Heart left ventricle (tissue), 16 donors: ENCODE results near the gene SERP2. TPM values are rescaled to one million over a fixed set of nuclear protein-coding genes. Genes with fewer than 3 reads are reported as not detected.

Experiments
- ATAC-seq, 4 donors: fragments of 200-7000 bp; cut with Tn5 transposase; one replicate each; pipeline ENCODE4 v1.9.1; 2020 to 2022; ENCODE audit warnings: moderate library complexity in 4 of 4, mild to moderate bottlenecking in 3 of 4, moderate number of reproducible peaks in 1 of 4
- DNase-seq, 5 donors: peaks; one replicate each; pipeline ENCODE4 v3.0.0-alpha.2; 2020
- H3K27ac ChIP-seq, 12 donors: fragments of 200-600 bp; sonication (generic) in 4 of 12; one replicate each; pipeline versions ENCODE4 v1.5.0 to v1.8.0; 2016 to 2022; ENCODE audit warnings: mild to moderate bottlenecking in 2 of 12
- H3K27me3 ChIP-seq, 9 donors: fragments of 200-600 bp; sonication (generic) in 2 of 9; one replicate each; pipeline versions ENCODE4 v1.5.1 to v1.8.0; 2016 to 2022; ENCODE audit warnings: mild to moderate bottlenecking in 3 of 9
- H3K36me3 ChIP-seq, 9 donors: fragments of 200-600 bp; sonication (generic) in 2 of 9; one replicate each; pipeline versions ENCODE4 v1.5.0 to v1.8.0; 2018 to 2022; ENCODE audit warnings: mild to moderate bottlenecking in 2 of 9
- H3K4me1 ChIP-seq, 12 donors: fragments of 200-600 bp; sonication (generic) in 4 of 12; one replicate each; pipeline versions ENCODE4 v1.5.0 to v1.8.0; 2016 to 2022; ENCODE audit warnings: mild to moderate bottlenecking in 3 of 12
- H3K4me3 ChIP-seq, 12 donors: fragments of 200-600 bp; sonication (generic) in 4 of 12; one replicate each; pipeline versions ENCODE4 v1.5.0 to v1.8.0; 2017 to 2022; ENCODE audit warnings: mild to moderate bottlenecking in 9 of 12, moderate library complexity in 4 of 12
- H3K9me3 ChIP-seq, 12 donors: fragments of 200-600 bp; sonication (generic) in 4 of 12; one replicate each; pipeline versions ENCODE4 v1.5.0 to v1.8.0; 2016 to 2022; ENCODE audit warnings: mild to moderate bottlenecking in 1 of 12
- CTCF ChIP-seq, 12 donors: fragments of 200-600 bp; sonication (generic) in 4 of 12; IDR thresholded peaks; one replicate each; pipeline versions ENCODE4 v1.5.0 to v1.8.0; 2018 to 2022; ENCODE audit warnings: antibody characterized with exemption in 12 of 12, mild to moderate bottlenecking in 5 of 12
- POLR2A ChIP-seq, 2 donors: fragments of 450-650 bp; IDR thresholded peaks; one replicate each; pipeline ENCODE4 v1.6.1; 2017; ENCODE audit warnings: antibody characterized with exemption in 2 of 2, mild to moderate bottlenecking in 2 of 2, moderate library complexity in 2 of 2
- WGBS, 4 donors: extraction: QIAGEN DNeasy Blood & Tissue Kit in 2 of 4; methylation state at CpG; one replicate each; pipeline versions ENCODE4 v1.1.5 to v1.1.7; 2013 to 2018; 5-methylcytosine and 5-hydroxymethylcytosine counted together
- intact Hi-C, 10 donors: fragments of 100-400 bp; cut with DNase I; formaldehyde crosslinking; loops; one replicate each; pipeline versions ENCODE4 v1.11.1 to v1.14.2; 2022
- polyA plus RNA-seq, 2 donors: library from polyadenylated mRNA; stranded (reverse); fragments of 200-250 nt; gene quantifications; one replicate each; pipeline ENCODE4 v1.2.3, GENCODE V29; 2013
- total RNA-seq, 9 donors: library from RNA; depleted of rRNA in 2 of 9; stranded (reverse); fragments of >200 nt in 2 of 9; fragmentation: NEBNext Ultra II Directional in 3 of 9; extraction: Animal tissue kit (Norgen Biotek cat#: 25700) in 3 of 9; gene quantifications; one replicate each; pipeline versions ENCODE4 v1.1.0 to v1.2.4, GENCODE V29; 2016 to 2023
- donor health status: ischemic (EF 13 %, LVEDD 7.1; RV severe dilation, severe dysfunction).
- donor health status: healthy with polysubstance abuse.
- donor health status: DM: no; HTN: yes; CAD: no.
- donor health status: DM: no; HTN: no; CAD: no.
- donor health status: ischemic (EF 25% LVEDD 6.9; RV normal size, moderate dysfunction).
- donor health status: ischemic (EF 25% LVEDD 5.7; RV mildly dilated, moderate dysfunction).
- donor health status: healthy.
- donor health status: DM: yes; HTN: yes; CAD: no.
- donor health status: ischemic (EF 35%, LVEDD 5.7; RV mildly dilated, moderate dysfunction).
- donor health status: nonischemic (EF 11% LVEDD 7.7; RV severe dilation, severe dysfunction).
- donor health status: DM: yes; HTN: yes; CAD: no.
- donor health status: PGD.
- donor health status: ischemic (EF 29% LVEDD 5.4; RV normal size, mild dysfunction).
- donor health status: nonischemic (EF 23%, LVEDD 6.1; RV moderate dilation, normal function).

The SERP2 gene
- total and polyA plus RNA-seq, 11 donors = 9.6 to 16.6 (median 12.9) TPM

GRCh38 chr13:44378277-44378676 is 4.7 kb downstream of the SERP2 start:
- Histone ChIP-seq H3K27me3 (peaks cover 0 to 15% (median 0%) of the 10 kb centered on the region in 9 donors), H3K9me3 (no peaks in the 10 kb centered on the region), H3K27ac (no peak overlapping the region), H3K4me1 (peaks cover 0 to 22% (median 5%) of the 10 kb centered on the region in 12 donors), H3K4me3 (no peak overlapping the region), H3K36me3 (peaks cover 0 to 10% (median 0%) of the 10 kb centered on the region in 9 donors)
- ATAC-seq = no peak
- no peak for TF ChIP-seq CTCF (IDR thresholded peaks at IDR 0.05)
- no peak for TF ChIP-seq POLR2A (IDR thresholded peaks at IDR 0.05)
- DNase-seq = no peak
- WGBS, 4 donors = 76 to 83% (median 80%) methylated on average over 3 of the region's 3 CpGs
- intact Hi-C loops = loop anchor here in 1 of 10 donors (10.0 kb wide), 1 partner anchor 63 kb away; no protein-coding TSS in a partner anchor

- Histone ChIP-seq H3K36me3 (peaks cover 0 to 10% (median 0%) of the 10 kb centered on the region in 9 donors), H3K27me3 (no peaks in the 10 kb centered on the region), H3K4me1 (peaks cover 0 to 22% (median 5%) of the 10 kb centered on the region in 12 donors), H3K9me3 (no peaks in the 10 kb centered on the region), H3K27ac (no peak overlapping the region), H3K4me3 (no peak overlapping the region)
- no peak for DNase-seq
- intact Hi-C loops = loop anchor here in 1 of 10 donors (10.0 kb wide), 1 partner anchor 65 kb away; no protein-coding TSS in a partner anchor
- ATAC-seq = no peak
- TF ChIP-seq POLR2A (IDR thresholded peaks at IDR 0.05) (no peak), CTCF (IDR thresholded peaks at IDR 0.05) (no peak)
- 88 to 98% (median 94%) methylated on average over 2 of the region's 2 CpGs for WGBS, 4 donors
Observed at GRCh38 chr13:44379885-44380284, 6.3 kb downstream of the SERP2 start.

- no peak for DNase-seq
- no peak for TF ChIP-seq POLR2A (IDR thresholded peaks at IDR 0.05)
- H3K9me3 ChIP-seq = no peaks in the 10 kb centered on the region
- intact Hi-C loops = no loop called here
- no peak overlapping the region for H3K4me3 ChIP-seq
- peaks cover 0 to 29% (median 6%) of the 10 kb centered on the region in 12 donors for H3K4me1 ChIP-seq
- no peaks in the 10 kb centered on the region for H3K27me3 ChIP-seq
- WGBS, 4 donors = 94 to 96% (median 96%) methylated on average over 3 of the region's 3 CpGs
- no peak for ATAC-seq
- H3K27ac ChIP-seq = no peak overlapping the region
- peaks cover 0 to 10% (median 0%) of the 10 kb centered on the region in 9 donors for H3K36me3 ChIP-seq
Observed at GRCh38 chr13:44380404-44381165, 7.0 kb downstream of the SERP2 start.

- Histone ChIP-seq H3K27ac (peak overlapping the region in 5 of 12 donors; percentile 5 to 62 (median 50)), H3K36me3 (peaks cover 0 to 10% (median 0%) of the 10 kb centered on the region in 9 donors), H3K27me3 (no peaks in the 10 kb centered on the region), H3K9me3 (no peaks in the 10 kb centered on the region), H3K4me3 (no peak overlapping the region), H3K4me1 (peaks cover 0 to 34% (median 7%) of the 10 kb centered on the region in 12 donors)
- peak in 3 of 5 donors; percentile 44 to 63 (median 54) for DNase-seq
- intact Hi-C loops = no loop called here
- ATAC-seq = peak; percentile 19 to 78 (median 48)
- TF ChIP-seq POLR2A (IDR thresholded peaks at IDR 0.05) (no peak), CTCF (IDR thresholded peaks at IDR 0.05) (no peak)
- 55 to 72% (median 66%) methylated on average over 5 of the region's 5 CpGs for WGBS, 4 donors
Observed at GRCh38 chr13:44382635-44383145, 9.1 kb downstream of the SERP2 start.
